SHP77 (cell line): ENCODE measurements around the gene ITGB2.

ENCODE experiments used
- DNase-seq, 2 experiments: peaks; one replicate each; lab custom pipeline; 2025; lab: John Stamatoyannopoulos, UW

The ITGB2 gene

GRCh38 chr21:44920694-44921604 lies at the start of gene ITGB2:
Gene ITGB2 (minus strand): TSS chr21:44920899. CDS start chr21:44910782, 10,117 bp downstream.
- DNase-seq = no peak

- DNase-seq = no peak
Measured at GRCh38 chr21:44969931-44970755, 49.4 kb upstream of the ITGB2 start.

DNA sequence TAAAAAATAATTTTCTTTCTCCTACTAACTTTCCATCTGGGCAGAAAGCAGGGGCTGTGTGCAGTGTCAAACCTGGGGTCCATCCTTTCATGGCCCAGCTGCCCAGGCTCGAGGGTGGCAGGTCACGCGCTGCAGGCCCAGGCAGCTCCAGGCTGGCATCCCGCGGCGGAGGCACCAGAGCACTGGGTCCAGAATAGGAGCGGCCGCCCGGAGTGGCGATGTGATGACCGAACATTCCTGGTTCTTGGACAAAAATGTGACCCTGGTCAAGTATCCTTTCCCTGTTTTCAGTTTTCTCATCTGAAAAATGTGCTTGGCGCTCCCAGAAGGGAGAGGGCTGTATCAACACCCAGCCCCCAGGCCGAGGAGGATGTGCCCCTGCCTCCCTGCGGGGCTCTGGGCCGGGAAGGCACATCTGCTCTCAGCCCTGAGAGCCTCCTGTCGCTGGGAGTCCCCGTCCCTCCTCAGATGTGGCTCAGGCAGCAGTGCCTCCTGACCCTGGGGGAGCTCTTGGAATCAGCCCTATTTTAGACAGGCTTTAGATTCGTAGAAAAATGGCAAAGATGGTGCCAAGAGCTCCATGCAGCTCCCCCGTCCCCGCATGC lies 48.5 kb upstream of the ITGB2 start:
- DNase-seq = no peak

DNA sequence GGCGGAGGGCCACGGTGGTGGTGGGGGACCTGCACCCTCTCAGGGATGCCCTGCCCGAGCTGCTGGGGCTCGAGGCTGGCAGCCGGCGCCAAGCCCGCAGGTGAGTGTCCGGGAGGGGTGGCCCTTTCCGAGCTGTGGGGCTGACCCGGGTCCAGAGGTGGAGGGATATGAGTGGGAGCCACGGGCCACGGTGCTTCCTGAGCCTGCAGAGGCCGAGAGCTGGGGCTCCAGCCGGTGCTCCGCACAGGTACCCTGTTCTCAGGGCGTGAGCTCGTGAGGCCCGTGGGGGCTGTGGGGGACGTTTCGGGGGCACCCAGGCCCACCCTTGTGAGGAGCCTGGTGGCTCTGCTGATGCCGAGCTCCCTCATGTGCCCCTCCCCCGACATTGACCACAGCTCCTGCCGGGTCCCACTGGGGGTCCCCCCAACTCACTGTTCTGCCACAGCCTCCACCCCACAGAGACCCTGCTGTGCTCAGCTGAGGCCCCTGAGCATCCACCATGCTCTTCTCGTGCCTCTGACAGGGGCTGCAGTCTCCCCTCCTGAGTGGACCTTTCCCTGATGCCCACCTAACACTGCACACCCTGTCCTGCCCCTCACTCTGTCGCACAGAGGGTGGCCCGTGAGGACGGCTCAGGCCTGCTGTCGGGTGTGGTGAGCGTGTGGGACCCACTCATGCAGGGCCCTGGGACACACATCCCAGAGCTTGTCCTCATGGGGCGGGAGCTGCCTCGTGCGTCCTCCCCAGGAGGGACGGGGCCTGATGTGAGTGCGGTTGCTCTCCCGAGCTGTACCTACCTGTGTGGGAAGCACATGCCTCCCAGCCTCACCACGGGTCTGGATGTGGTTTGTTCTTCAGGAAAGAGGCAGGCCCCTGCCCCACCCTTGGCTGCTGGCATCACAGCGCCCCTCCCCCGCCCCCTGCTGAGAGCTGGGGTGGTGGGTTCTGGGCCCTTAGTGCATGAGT lies 46.7 kb upstream of the ITGB2 start:
- no peak for DNase-seq

GRCh38 chr21:44966135-44967081 lies 45.7 kb upstream of the ITGB2 start:
- DNase-seq = no peak

DNA sequence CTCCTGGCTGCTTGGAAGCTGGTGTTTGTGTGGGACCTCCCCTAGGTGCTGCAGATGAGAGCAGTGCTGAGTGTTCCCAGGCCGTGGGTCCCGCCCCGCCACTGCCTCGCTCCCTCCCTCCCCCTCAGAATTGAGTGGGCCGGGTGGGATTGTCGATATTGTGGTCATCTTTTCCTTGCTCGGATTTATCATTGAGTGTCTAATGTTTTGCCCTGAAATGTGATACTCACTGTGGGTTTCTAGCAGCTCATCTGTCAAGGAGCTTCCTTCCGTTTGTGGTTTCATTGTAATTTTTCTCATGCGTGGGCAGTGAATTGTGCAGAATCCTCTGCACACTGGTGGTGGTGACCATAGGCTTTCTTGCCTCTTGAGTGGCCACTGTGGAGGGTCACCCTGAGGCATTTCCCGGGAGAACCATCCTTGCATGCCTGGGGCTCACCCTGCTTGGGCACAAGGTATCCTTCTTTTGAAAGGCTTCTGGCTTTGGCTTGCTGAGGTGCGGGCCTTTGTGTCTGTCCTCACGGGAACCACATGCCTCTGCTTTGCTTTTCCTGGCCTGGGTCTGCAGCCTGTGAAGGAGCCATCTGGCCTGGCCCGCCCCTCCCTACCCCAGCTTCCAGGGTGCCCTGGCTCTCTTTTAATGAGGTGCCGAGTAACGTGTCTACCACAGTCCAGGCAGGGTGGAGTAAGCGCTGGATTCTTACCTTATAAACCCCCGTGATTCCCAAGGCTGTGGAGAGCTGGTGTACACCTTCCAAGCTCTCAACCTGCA lies 44.7 kb upstream of the ITGB2 start:
- no peak for DNase-seq

DNA sequence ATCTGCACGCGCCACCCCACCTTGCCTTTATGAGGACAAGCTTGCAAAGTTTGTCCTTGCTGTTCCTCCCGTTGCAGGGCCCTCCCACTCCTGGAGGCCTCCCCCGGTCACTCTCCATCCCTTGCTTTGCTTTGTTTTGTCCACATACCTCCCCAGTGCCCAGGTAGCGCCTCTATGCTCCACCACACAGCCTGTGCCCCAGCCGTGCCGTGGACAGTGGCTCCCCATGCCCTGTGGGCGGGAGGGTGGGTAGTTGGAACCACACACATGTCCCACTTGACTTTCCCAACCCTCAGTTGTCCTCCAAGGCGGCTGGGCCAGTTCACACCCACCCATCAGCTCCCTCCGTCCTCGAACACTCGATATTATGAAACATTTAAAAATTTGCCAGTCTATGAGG lies 43.7 kb upstream of the ITGB2 start:
- no peak for DNase-seq

DNA sequence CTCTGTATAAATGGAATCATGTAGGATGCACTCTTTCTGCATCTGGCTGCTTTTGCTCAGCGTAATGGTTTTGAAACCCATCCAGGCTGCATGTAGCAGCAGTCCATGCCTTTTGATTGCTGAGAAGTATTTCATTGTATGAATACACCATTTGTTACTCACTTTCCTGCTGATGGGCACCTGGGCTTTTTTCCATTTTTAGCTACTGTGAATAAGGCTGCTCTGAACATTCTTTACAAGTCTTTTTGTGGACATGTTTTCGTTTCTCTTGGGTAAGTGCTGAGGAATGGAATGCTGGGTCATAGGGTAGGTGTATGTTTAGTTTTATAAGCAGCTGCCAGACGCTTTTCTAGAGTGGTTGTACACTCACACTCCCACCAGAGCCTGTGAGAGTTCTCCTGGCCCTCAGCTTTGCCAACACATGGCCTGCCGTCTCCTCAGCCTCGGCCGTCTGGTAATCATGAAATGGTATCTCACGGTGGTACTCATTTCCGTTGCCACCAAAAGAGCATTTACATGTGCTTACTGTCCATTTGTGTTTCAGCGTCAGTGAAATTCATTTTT lies 41.8 kb upstream of the ITGB2 start:
- DNase-seq = no peak

DNA sequence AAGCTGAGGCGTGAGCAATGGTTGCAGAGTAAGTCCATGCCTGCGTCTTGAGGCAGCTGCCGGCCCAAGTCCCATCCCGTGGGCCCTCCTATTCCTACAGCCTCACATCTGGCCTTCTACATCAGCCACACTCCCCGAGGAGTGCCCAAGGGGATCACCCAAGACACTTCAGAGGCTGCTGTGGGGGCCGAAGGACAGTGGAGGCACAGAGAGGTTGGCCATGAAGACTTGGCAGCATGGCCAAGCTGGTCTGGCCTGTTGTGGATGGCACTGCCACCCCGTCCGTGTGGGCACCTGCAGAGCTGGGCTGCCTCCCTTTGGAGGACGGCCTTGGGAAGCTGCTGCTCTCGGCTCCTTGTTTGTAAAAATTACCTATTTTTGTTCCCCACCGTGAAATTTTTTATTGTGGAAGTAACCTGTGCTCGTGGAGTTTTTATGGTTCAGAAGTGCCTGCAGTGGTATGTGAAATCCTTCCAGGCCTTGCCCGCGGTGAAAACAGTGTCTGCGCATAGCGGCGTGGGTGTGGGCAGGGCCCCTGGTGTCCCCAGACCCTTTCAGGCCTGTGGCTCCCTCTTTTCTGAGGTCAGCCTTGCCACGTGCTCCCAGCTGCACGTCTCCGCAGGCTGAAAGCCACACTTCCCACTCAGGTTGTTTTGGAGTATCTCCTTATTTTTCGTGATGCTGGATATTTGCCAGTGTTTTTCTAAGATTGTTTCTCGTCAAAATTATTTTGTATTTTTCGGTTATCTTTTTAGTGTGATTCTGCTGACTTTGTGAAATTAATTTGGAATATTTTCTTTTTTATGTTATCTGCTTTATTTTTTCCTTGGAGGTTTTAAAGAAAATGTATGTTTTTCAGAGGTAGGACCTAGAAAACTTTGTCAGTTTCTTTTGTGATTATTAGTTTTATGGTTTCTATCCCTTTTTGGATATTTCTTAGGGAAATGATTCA lies 39.7 kb upstream of the ITGB2 start:
- DNase-seq = no peak

DNA sequence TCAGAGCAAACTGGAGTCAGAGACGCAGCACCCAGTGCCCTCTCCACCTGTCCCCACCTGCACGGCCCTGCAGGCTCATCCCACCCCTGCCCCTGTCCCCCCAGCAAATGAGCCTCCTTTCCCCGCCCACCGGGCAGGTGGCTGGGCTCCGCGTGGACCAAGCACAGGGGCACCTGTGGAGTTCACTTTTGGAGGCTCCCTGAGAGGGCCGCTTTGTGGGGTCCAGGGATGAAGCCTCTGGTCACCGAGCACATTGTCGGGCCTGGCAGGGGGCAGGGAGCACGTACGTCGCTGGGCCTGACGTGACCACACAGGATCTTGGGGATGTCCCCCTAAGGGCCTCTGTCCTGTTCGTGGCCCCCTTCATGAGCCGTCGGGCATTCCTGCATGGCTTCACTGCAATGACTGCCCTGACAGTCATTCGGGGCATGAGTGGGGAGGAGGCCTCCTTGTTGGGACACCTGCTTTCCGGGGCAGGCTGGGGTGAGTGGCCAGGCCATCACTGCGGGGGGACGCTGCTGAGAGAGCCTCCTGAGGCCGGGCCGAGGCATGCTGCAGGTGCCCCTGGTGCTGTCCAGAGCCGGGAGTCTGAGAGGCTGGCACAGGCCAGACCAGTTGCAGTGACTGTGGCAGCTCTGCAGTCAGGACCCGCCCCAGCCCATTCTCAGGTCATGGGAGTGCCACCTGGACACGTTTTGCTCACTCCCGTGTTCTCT lies 38.8 kb upstream of the ITGB2 start:
- no peak for DNase-seq

DNA sequence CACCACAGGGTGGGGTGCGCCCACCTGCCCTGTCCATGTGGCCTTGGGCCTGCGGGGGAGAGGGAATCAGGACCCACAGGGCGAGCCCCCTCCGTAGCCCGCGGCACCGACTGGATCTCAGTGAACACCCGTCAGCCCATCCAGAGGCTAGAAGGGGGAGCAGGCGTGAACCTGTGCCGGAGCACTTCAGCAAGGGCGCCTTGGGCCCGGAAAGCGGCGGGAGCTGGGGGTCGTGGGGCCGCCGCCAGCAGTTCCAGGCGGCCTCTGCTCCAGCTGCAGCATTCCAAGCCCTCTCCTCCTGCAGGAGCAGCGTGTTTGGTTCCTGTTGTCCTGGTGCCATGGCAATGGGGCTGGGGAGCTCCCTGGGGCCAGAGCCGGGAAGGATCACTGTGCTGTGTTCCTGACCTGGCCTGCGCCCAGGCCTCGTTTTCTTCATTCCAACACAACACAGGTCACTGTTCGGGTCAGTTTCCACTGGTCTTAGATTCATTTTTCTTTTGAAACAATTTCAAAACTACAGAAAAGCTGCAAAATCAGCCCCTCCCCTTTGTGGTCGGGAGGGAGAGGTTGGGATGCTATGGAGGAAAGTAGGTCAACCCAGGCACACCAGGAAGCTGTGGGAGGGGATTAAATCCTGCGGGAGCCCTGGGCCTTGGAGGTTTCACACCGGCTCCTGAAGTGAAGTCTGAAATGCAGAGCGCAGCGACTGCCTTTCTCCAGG lies 37.9 kb upstream of the ITGB2 start:
- DNase-seq = no peak

- DNase-seq = no peak
Measured at GRCh38 chr21:44957901-44958451, 37.3 kb upstream of the ITGB2 start.

- DNase-seq = no peak
Measured at GRCh38 chr21:44957047-44957831, 36.5 kb upstream of the ITGB2 start.

DNA sequence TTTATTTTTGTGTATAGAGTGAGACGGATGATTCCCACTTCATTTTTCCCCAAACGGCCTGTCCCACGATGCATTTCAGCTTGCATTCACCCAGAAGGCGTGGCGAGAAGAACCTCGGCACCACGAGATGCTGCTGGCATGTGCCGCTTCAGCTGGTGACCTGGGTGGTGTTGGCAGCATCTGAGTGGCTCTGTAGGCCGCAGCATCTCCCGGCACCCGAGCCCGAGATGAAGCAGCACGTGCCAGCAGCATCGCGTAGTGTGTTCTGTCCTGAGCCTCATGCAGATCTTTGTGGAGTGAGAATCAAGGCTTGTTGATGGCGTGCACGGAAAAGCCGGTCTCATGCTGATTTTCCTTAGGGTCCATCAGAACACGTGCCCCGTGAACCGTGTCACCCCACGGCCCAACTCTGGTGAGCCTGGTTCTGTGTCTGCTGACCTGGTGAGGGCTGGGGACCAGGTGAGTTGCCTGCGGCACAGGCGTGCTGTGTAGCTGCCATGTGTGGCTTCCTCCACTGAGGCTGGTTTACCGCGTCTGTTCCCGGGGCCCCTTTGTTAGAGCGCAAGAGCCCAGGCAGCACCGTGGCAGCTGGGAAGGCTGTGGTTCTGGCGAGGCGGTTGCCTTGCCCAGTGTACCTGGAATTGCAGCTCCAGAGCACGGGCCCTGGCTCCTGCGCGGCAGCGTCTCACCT lies 35.8 kb upstream of the ITGB2 start:
- DNase-seq = no peak

DNA sequence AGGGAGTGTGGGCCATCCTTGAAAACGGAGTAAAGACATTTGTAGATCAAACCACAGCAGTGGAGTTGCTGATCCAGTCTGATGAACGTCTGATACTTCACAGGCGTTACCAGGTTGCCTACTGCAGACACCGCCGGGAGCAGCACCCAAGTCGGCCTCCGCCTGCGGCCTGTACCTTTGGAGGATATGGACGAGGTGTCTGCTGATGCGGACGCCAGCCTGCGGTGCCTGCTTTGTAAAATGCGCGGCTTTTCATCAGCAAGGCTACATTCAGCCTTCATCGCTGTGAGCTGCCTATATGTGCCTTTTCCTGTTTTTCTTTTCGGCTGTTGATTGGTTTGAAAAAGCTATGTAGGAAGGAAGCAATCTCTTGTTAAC lies 35.1 kb upstream of the ITGB2 start:
- no peak for DNase-seq
